ENCODE measurements around the gene JTB.
A peak's percentile ranks its signal among the peaks of the same experiment; 100 is the strongest.

The JTB gene

DNA sequence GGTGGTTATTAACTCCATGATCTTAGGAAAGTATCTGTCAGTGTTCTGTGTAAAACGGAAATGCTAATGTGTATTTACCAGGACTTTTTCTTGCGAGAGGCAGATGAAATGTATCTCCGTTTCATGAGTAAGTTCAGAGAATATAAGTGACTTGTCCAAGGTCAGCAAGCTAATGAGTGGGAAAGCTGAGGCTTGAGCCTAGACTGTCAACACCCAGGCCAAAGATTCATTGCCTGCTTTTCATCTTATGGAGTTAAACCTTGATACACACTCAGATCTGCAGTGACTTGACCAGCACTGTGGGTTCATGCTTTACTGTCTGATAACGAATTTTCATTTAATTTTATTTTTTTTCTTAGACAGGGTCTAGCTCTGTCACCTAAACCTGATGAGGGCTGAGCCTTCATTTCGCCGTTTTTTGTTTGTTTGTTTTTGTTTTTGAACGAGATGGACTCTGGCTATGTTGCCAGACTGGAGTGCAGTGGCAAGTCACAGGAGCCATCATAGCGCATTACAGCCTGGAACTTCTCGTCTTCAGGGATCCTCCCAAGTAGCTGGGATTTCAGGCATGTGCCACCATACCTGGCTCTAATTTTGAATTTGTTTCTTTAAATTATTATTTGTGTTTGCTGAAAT, 918 bp upstream of the JTB start:
- DNase-seq (ENCODE audit: low spot score): no peak

DNA sequence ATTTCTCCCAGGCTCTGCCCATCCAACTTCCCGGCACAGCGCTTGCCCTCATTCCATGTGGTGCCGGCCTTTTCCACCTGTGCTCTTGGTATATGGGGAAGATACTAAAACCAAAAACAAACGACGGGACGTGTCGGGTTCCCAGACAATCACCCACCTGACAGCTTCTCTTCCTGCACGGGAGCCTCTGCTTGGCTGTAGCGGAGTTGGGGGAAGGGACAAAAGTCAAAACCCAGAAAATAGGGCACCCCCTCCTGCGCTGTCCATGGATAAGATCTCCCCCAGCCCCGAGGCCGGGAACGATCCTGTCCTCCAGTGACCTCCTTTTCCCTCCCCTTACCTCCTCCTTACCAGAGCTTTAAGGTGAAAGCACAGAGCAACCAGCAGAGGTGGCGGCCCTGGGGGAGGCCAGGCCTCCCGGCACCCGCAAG, 640 bp downstream of the JTB start:
- no peak for DNase-seq (ENCODE audit: low spot score)

- DNase-seq (ENCODE audit: low spot score): no peak
Observed at GRCh38 chr1:153973525-153973924, 3.9 kb downstream of the JTB start.

DNA sequence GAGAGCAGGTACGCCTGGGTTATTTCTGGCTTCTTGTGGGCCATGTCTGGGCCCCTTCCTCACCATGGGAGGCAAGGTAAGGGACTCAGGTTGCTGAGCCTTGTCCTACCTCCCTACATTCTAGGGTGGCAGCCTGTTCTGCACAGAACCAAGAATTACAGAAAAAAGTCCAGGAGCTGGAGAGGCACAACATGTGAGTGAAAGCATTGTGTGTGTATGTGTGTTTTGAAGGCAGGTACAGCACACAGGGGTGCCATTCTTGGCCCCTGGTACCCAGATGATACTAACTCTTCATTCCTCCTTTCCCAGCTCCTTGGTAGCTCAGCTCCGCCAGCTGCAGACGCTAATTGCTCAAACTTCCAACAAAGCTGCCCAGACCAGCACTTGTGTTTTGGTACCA, 4.4 kb downstream of the JTB start:
- DNase-seq (ENCODE audit: low spot score): no peak

GRCh38 chr1:153970346-153970745, 7.1 kb downstream of the JTB start:
- DNase-seq (ENCODE audit: low spot score): no peak

- DNase-seq (ENCODE audit: low spot score): no peak
Observed at GRCh38 chr1:153968972-153969371, 8.5 kb downstream of the JTB start.

DNA sequence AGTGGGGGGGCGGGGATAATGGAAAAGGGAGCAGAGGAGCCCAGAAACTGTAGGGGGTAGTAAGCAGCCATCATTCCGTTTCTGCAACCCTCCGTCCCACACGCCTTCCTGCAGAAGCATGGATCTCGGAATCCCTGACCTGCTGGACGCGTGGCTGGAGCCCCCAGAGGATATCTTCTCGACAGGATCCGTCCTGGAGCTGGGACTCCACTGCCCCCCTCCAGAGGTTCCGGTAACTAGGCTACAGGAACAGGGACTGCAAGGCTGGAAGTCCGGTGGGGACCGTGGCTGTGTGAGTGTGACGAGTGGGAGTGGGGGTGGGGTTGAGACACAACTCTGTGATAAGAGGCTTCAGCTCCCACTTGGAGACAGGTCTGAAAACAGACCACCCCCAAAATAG, 9.1 kb downstream of the JTB start:
- DNase-seq (ENCODE audit: low spot score): no peak

DNA sequence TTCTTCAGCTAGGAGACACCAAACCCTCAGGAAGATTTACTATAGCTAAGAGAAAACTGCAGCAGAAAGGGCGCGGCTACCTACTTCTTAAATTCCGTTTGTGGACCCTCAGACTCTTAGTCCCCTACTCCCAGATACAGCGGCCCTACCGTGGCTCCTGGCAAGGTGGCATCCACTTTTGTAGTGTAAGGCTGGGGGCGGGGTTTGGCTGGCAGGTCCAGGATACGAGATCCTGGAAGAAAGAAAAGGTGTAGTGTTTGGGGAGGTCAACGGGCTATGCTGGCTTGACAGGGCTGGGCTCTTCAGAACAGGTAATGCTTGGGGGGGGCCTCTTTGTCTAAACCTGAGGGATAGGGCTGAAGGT, 9.5 kb downstream of the JTB start:
- no peak for DNase-seq (ENCODE audit: low spot score)

DNA sequence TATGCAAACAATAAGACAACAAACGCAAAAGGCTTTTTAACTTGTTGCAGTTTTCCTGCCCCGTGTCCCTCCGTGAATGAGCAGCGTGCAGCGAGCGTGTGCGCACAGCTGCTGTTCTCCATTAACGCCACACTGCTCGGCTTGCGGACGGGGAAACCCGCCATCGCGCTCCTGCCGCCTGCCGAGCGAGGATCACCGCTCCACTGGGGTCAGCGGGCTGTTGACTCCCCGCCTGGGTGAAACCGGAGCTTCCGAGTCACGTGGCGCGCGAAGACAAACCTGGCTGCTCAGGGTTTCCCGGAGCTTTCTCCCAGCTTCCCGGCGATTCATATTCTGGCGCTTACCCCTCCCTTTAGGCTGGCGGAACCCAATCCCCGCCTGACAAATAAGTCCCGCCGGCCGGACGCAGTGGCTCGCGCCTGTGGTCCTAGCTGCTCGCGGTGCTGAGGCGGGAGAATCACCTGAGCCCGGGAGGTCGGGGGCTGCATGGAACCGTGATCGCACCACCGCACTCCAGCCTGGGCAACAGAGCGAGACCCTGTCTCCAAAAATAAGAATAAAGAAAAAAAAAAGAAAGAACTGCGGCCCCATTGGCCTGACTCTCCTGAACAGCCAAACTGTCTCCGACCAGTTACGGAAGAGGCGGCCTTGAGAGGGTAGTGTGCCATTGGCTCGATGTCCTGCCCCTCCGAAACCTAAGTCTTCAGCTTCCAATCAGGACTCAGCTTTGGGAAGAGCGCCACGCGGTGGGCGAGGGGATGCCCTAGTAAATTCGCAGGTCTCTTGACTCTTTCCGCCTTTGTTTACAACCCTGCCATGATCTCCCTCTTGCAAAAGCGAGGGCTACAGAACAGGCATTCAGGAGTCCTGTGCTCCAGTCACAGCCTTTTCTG, 10.1 kb downstream of the JTB start, which contains the start of gene CREB3L4:
Gene CREB3L4, plus strand, starts transcription at position 796 of the 893 bp plus-strand sequence. CDS start 624 bp downstream, outside the sequence.
- peak; percentile 92 for DNase-seq (ENCODE audit: low spot score)

DNA sequence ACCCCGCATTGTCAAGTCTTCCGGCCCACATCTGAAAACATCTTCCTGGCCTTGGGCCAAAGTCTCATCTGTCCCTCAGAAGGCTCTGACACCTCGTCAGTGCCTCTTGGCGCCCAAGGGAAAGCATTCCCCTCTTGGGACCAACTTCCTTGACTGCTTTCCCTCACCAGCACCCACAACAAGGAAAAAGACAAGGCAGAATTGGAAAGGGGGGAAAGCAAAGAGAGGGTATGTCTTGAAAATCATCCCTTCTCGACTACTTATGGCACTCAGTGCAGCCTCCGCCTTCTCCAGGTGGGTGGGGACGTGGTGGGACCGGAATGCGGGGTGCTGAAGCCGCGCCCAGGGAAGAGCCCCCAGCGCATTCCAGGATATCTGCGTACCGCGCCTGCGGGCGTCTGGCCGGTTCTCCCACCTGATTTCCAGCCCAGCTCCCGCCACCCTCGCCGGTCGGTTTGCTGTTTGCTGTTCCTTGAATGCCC, 13.6 kb downstream of the JTB start:
- DNase-seq (ENCODE audit: low spot score): peak; percentile 26

- DNase-seq (ENCODE audit: low spot score): peak; percentile 96
Observed at GRCh38 chr1:153963030-153963849, 14.2 kb downstream of the JTB start, which contains the start of gene SLC39A1. TSS of gene SLC39A1 (minus strand) at chr1:153963537. CDS start at chr1:153962715, 822 bp downstream.

GRCh38 chr1:153962088-153963029, 15.1 kb downstream of the JTB start:
- DNase-seq (ENCODE audit: low spot score): peak; percentile 58

DNA sequence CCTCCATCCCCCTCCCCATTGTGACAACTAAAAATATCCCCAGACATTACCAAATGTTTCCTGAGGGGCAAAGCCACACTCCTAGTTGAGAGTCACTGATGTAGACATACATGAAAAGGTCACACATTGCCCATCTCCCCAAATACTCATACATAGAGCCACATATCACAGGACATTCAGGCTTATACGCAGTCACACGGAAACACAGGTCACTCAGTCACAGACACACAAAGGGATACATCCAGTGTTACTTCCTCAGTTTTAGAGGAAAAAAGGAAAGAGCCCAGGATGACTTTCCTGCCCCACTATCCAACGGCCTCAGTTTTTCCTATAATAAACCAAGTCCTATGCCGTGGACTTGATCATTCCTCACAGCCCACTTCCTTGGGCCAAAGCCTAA, 16.1 kb downstream of the JTB start:
- no peak for DNase-seq (ENCODE audit: low spot score)

DNA sequence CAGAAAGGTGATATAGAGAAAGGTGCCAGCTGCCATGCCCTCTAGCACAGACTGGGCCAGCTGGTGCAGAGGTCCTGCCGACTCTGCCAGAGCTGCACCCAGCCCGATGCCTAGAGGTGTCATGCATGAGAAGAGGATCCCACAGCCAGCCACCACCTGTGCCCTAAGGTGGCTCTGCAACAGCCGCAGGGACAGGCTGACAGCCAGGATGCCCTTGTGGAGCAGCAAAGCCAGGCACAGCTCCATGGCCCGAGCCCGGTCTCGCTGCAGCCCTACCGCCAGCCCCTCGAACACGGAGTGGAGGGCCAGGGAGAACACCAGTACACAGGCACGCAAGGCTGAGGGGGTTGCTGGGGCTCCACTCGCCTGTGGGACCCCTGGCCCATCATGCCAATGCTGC, 17.3 kb downstream of the JTB start:
- no peak for DNase-seq (ENCODE audit: low spot score)

DNA sequence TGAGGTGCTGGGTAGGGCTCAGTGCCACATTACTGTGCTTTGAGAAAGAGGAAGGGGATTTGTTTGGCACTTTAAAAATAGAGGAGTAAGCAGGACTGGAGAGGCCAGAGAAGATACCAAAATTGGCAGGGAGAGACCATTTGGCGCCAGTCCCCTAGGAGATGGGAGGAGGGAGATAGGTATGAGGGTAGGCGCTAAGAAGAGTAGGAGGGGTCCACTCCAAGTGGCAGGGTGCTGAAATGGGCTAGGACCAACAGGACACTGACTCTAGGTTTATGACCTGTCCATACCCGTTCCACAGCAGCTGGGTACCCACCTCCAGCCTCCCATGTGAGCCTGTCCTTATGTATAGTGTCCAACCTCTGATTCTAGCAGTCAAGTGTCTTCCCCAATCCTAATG, 18.0 kb downstream of the JTB start:
- DNase-seq (ENCODE audit: low spot score): no peak

DNA sequence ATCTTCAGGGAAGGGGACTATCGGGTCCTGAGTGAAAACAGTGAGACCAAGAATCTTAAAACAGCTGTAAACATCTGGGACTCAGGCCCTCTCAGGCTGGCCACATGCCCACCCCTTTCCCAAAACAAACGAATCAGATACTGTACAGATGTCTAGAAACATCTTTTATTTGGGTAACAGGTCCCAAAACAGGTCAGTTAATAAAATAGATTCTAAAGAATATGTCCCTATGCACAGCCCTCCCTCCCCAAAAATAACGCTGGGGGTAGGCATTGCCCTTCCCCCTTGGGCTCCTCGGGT, 18.6 kb downstream of the JTB start:
- DNase-seq (ENCODE audit: low spot score): no peak

DNA sequence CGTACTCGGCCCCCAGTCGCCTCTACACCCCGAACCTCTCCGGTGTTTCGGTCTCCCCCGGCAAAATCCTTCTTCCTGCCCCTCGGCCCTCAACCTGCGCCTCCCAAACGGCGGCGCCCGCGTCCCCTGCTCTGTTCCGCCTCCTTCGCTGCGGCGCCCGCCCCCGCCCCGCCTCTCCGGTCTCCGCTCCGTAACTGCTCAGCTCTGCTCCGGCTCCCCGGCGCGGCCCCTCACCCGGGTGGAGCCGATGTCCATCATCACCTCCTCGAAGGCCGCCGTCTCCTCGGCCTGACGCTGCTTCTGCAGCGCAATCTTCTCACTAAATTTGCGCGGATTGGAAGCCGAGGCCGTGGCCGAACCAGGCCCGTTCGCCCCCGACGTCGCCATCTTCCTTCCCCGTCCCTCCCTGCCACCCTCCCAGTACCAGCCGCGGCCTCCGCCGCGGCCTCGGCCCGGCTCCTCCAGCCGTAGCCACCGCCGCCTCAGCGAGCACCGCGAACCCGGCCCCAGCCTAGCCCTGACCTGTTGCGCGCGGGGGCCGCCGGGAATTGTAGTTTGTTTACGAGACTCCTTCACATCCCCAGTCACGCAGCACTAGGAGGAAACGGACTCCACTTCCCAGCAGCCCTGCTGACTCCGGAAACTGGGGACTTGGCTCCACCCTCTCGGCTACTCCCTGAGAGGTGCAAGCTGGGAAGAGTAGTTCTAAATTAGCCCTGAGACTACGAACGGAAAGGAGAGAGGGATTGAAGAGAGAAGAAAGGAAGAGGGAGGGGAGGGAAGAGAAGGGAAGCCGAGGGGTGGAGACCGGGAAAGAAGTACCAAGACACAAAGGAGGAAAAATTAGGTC, 19.1 kb downstream of the JTB start, which contains the start of gene CRTC2:
Gene CRTC2, minus strand, starts transcription at position 502 of the 850 bp plus-strand sequence. Its CDS starts 115 bp downstream, at position 387.
- DNase-seq (ENCODE audit: low spot score): peak; percentile 98

- DNase-seq (ENCODE audit: low spot score): no peak
Observed at GRCh38 chr1:153957744-153958110, 19.7 kb downstream of the JTB start.

GRCh38 chr1:153956997-153957715, 20.3 kb downstream of the JTB start:
- no peak for DNase-seq (ENCODE audit: low spot score)

DNA sequence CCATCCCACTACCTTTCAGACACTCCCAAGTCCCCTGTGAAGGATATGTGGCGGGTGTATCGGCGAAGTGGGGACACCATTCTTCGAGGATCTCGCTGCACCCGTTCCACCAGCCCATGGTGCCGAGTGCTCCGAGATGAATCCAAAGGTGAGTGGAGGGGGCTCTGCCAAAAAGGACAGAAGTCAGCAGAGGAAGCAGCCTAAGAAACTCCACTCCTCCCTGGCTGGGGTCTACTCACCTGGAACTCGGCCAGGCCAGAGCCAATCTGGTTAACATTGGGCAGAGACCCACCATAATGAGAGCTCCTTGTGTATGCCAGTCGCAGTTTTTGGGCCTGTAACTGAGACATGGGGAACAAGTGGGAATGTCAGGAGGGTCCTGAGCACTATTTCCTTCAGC, 22.6 kb downstream of the JTB start:
- no peak for DNase-seq (ENCODE audit: low spot score)
